HG02840 (cell line): ENCODE data around the gene PRR22.
"Not testable (repeated sequence)": the region's sequence is repeated elsewhere in the genome, so short reads cannot be mapped to it uniquely, and the experiment has no call there.

Experiments used
- ATAC-seq: cut with Tn5 transposase; IDR thresholded peaks from one replicate; pipeline ENCODE4 v1.9.1; 2021; ENCODE audit warnings: mild to moderate bottlenecking, moderate library complexity, moderate number of reproducible peaks; ENCODE audit not compliant: unreplicated experiment, low FRiP score

PRR22 gene

DNA sequence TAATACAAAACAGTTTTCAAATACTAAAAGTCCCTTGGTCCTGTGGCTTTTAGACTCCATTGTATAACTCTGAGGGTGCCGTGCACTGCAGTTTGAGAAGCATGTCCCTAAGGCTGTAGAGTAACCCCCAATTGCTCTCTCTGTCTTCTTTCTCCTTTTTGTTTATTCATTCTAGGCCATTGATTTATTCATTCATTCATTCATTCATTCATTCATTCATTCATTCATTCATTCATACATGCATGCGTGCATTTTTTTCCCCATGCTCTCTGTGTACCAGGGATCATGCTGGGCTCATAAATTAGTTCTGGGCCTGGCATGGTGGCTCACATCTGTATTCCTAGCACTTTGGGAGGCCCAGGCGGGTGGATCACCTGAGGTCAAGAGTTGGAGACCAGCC is 19.3 kb downstream of the PRR22 start:
- ATAC-seq: no peak

DNA sequence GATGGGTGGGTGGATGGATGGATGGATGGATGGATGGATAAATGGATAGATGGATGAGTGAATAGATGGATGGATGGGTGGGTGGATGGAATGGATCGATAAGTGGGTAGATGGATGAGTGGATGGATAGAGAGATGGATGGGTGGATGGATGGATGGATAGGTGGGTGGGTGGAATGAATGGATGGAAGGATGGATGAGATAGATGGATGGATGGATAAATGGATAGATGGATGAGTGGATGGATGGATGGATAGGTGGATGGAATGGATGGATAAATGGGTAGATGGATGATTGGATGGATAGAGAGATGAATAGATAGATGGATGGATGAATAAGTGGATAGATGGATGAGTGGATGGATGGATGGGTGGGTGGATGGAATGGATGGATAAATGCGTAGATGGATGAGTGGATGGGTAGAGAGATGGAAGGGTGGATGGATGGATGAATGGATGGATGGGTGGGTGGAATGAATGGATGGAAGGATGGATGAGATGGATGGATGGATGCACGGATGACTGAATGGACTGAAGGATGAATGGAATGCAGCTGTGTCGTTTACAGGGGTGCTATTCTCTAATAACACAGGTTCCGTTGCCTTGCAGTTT is 21.8 kb downstream of the PRR22 start:
- no peak for ATAC-seq

GRCh38 chr19:5753743-5754142 is 30.8 kb downstream of the PRR22 start:
- ATAC-seq: no peak

GRCh38 chr19:5751709-5752108 is 32.8 kb downstream of the PRR22 start:
- ATAC-seq: no peak

GRCh38 chr19:5749505-5749904 is 35.0 kb downstream of the PRR22 start:
- ATAC-seq: no peak

DNA sequence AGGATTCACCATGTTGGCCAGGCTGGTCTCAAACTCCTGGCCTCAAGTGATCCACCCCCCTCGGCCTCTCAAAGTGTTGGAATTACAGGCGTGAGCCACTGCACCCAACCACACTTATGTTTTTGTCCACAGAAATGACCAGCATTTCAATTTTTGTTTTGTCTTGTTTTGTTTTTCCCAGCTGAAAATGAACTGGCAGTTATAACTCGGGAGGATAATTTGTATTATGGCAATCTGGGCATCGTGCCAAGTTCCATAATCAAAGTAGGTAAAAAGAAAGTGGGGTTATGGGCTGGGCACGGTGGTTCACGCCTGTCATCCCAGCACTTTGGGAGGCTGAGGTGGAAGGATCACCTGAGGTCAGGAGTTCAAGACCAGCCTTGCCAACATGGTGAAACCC is 35.6 kb downstream of the PRR22 start:
- ATAC-seq: not testable (repeated sequence)

- not testable (repeated sequence) for ATAC-seq
These were observed 39.5 kb downstream of the PRR22 start for GRCh38 chr19:5744999-5745398.

GRCh38 chr19:5743630-5744029 is 40.9 kb downstream of the PRR22 start:
- no peak for ATAC-seq

DNA sequence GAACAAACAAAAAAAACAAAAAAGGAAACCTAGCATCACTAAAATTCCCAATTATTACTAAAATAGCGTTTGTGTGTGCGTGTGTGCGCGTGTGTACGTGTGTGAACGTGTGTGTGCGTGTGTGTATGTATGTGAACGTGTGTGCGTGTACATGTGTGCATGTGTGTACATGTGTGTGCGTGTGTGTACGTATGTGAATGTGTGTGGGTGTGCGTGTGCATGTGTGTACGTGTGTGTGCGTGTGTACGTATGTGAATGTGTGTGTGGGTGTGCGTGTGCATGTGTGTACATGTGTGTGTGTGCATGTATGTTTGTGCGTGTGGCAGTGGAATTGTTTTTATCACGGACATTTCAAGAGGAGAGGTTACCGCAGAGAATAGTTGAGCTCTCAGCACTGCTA is 42.5 kb downstream of the PRR22 start:
- no peak for ATAC-seq

- no peak for ATAC-seq
These were observed 46.1 kb downstream of the PRR22 start for GRCh38 chr19:5738423-5738822.

- not testable (repeated sequence) for ATAC-seq
These were observed 51.4 kb downstream of the PRR22 start for GRCh38 chr19:5733172-5733571.
